HEK293T (cell line): ENCODE measurements around the gene SNN.

ENCODE experiments used
- CTCF ChIA-PET: fragments of 350-600 bp; formaldehyde crosslinking; extraction: SDS; loops from one replicate; lab custom pipeline; 2021; ENCODE audit warnings: antibody characterized with exemption, inconsistent platforms; lab: Yijun Ruan, JAX
- POLR2A ChIA-PET: fragments of 350-600 bp; formaldehyde crosslinking; extraction: SDS; loops from one replicate; lab custom pipeline; 2020; ENCODE audit warnings: antibody characterized with exemption, inconsistent platforms; lab: Yijun Ruan, JAX
- DNase-seq: peaks from one replicate; pipeline ENCODE4 v3.0.0; 2012; ENCODE audit warnings: mixed read lengths; ENCODE audit errors: extremely low spot score
- ARNT ChIP-seq: fragments of 450-650 bp; IDR thresholded peaks from 2 replicates; pipeline ENCODE4 v1.6.1; 2017; ENCODE audit warnings: mild to moderate bottlenecking
- BHLHE40 ChIP-seq: fragments of 450-650 bp; IDR thresholded peaks from 2 replicates; pipeline ENCODE4 v1.6.1; 2016; ENCODE audit warnings: mild to moderate bottlenecking, moderate library complexity, borderline replicate concordance
- CTBP1 ChIP-seq: fragments of 450-650 bp; IDR thresholded peaks from 2 replicates; pipeline ENCODE4 v1.6.1; 2016; ENCODE audit warnings: borderline replicate concordance
- ELF4 ChIP-seq: fragments of 450-650 bp; IDR thresholded peaks from 2 replicates; pipeline ENCODE4 v1.6.1; 2017; ENCODE audit warnings: antibody characterized with exemption
- FOXA1 ChIP-seq: fragments of 450-650 bp; IDR thresholded peaks from 2 replicates; pipeline ENCODE4 v1.6.1; 2016; ENCODE audit warnings: mild to moderate bottlenecking
- FOXK2 ChIP-seq: fragments of 450-650 bp; IDR thresholded peaks from 2 replicates; pipeline ENCODE4 v1.6.1; 2016; ENCODE audit warnings: mild to moderate bottlenecking
- FOXM1 ChIP-seq: fragments of 450-650 bp; IDR thresholded peaks from 2 replicates; pipeline ENCODE4 v1.6.1; 2017; ENCODE audit warnings: mild to moderate bottlenecking, borderline replicate concordance
- HDGF ChIP-seq: fragments of 450-650 bp; IDR thresholded peaks from 2 replicates; pipeline ENCODE4 v1.6.1; 2017; ENCODE audit warnings: antibody characterized with exemption, borderline replicate concordance
- L3MBTL2 ChIP-seq: fragments of 450-650 bp; conservative IDR thresholded peaks from 2 replicates; pipeline ENCODE4 v1.6.1; 2016; ENCODE audit warnings: mild to moderate bottlenecking
- LEF1 ChIP-seq: fragments of 450-650 bp; IDR thresholded peaks from 2 replicates; pipeline ENCODE4 v1.6.1; 2017; ENCODE audit warnings: mild to moderate bottlenecking, borderline replicate concordance
- NFRKB ChIP-seq: fragments of 450-650 bp; IDR thresholded peaks from 2 replicates; pipeline ENCODE4 v1.6.1; 2016; ENCODE audit warnings: mild to moderate bottlenecking, moderate library complexity
- PKNOX1 ChIP-seq: fragments of 450-650 bp; IDR thresholded peaks from 2 replicates; pipeline ENCODE4 v1.6.1; 2016
- SP1 ChIP-seq: fragments of 450-650 bp; IDR thresholded peaks from 2 replicates; pipeline ENCODE4 v1.6.1; 2017
- SUZ12 ChIP-seq: fragments of 450-650 bp; IDR thresholded peaks from 2 replicates; pipeline ENCODE4 v1.6.1; 2016; ENCODE audit warnings: mild to moderate bottlenecking
- TARDBP ChIP-seq: fragments of 450-650 bp; IDR thresholded peaks from 2 replicates; pipeline ENCODE4 v1.6.1; 2016
- ZNF384 ChIP-seq: fragments of 450-650 bp; IDR thresholded peaks from 2 replicates; pipeline ENCODE4 v1.6.1; 2016

The SNN gene

GRCh38 chr16:11639008-11639562 is 29.2 kb upstream of the SNN start:
- TF ChIP-seq L3MBTL2 (no peak), FOXK2 (no peak), PKNOX1 (no peak)
- no peak for DNase-seq
- ChIA-PET POLR2A (interaction anchor here (2.4 kb wide), 1 partner anchor 52 kb away, joined by 6 read pairs; the partner anchor contains the start of gene LITAF), CTCF (no interaction called here)

- peak; percentile 31 for DNase-seq
- ChIA-PET POLR2A (interaction anchor here (2.4 kb wide), 1 partner anchor 53 kb away, joined by 6 read pairs; the partner anchor contains the start of gene LITAF), CTCF (interaction anchor here (0.5 to 2.3 kb wide), 7 partner anchors 12 to 233 kb away, joined by 3 to 14 read pairs (median 3); no protein-coding TSS in a partner anchor)
- no peak for TF ChIP-seq ZNF384
- no peak for TF ChIP-seq PKNOX1
- TF ChIP-seq CTBP1: no peak
- no peak for TF ChIP-seq BHLHE40
Measured at GRCh38 chr16:11639925-11640899, 28.0 kb upstream of the SNN start.

- TF ChIP-seq BHLHE40 (no peak), FOXK2 (no peak), NFRKB (no peak), TARDBP (no peak), HDGF (no peak), FOXA1 (no peak), SUZ12 (no peak), CTBP1 (no peak), PKNOX1 (no peak), LEF1 (no peak), FOXM1 (no peak), ELF4 (no peak), ZNF384 (no peak), ARNT (no peak), L3MBTL2 (no peak), SP1 (no peak)
- DNase-seq: peak; percentile 63
- CTCF ChIA-PET: interaction anchor here (0.6 to 2.3 kb wide), 6 partner anchors 8 to 628 kb away, joined by 3 to 14 read pairs (median 4); no protein-coding TSS in a partner anchor
- POLR2A ChIA-PET: interaction anchor here (2.4 kb wide), 1 partner anchor 54 kb away, joined by 6 read pairs; the partner anchor contains the start of gene LITAF
Measured at GRCh38 chr16:11640987-11641817, 27.1 kb upstream of the SNN start.

GRCh38 chr16:11642765-11643116 is 25.5 kb upstream of the SNN start:
- POLR2A ChIA-PET: no interaction called here
- DNase-seq: peak; percentile 3
- TF ChIP-seq SUZ12 (no peak), FOXA1 (no peak), FOXM1 (no peak), TARDBP (no peak), PKNOX1 (no peak), FOXK2 (no peak), CTBP1 (no peak), BHLHE40 (no peak), LEF1 (no peak)
- CTCF ChIA-PET: interaction anchor here (2.3 kb wide), 1 partner anchor 111 kb away, joined by 14 read pairs; no protein-coding TSS in a partner anchor

- no peak for DNase-seq
- TF ChIP-seq BHLHE40 (no peak), NFRKB (no peak), L3MBTL2 (no peak), HDGF (no peak)
- POLR2A ChIA-PET: no interaction called here
- CTCF ChIA-PET: interaction anchor here (0.6 kb wide), 1 partner anchor 66 kb away, joined by 3 read pairs; no protein-coding TSS in a partner anchor
Measured at GRCh38 chr16:11649276-11649675, 19.0 kb upstream of the SNN start.
